GM19397 (cell line): ENCODE measurements around the gene APOM.
A peak's percentile ranks its signal among the peaks of the same experiment; 100 is the strongest.

Source experiments
- ATAC-seq: cut with Tn5 transposase; IDR thresholded peaks from one replicate; pipeline ENCODE4 v1.9.1; 2021; ENCODE audit warnings: mild to moderate bottlenecking, moderate library complexity; ENCODE audit not compliant: unreplicated experiment

Gene APOM

GRCh38 chr6:31654574-31655348, 933 bp upstream of the APOM start:
- no peak for ATAC-seq

GRCh38 chr6:31657406-31658157, 1.9 kb downstream of the APOM start:
- ATAC-seq, result no peak

- ATAC-seq, result no peak
Observed at GRCh38 chr6:31658158-31658688, 2.5 kb downstream of the APOM start.

GRCh38 chr6:31658983-31659648, 3.4 kb downstream of the APOM start:
- ATAC-seq, result no peak

- ATAC-seq, result no peak
Observed at GRCh38 chr6:31659649-31660380, 4.1 kb downstream of the APOM start.

GRCh38 chr6:31660381-31661261, 4.9 kb downstream of the APOM start, which contains the start of gene C6orf47:
Gene C6orf47, minus strand, starts transcription at chr6:31660778. Its CDS starts 831 bp downstream, at chr6:31659947.
- ATAC-seq, result peak; percentile 50

- no peak for ATAC-seq
Observed at GRCh38 chr6:31661262-31662123, 5.8 kb downstream of the APOM start.

- ATAC-seq, result no peak
Observed at GRCh38 chr6:31662124-31662723, 6.5 kb downstream of the APOM start.

- no peak for ATAC-seq
Observed at GRCh38 chr6:31663126-31663960, 7.6 kb downstream of the APOM start.

- no peak for ATAC-seq
Observed at GRCh38 chr6:31663961-31664789, 8.5 kb downstream of the APOM start.

GRCh38 chr6:31664790-31665500, 9.3 kb downstream of the APOM start, which contains the start of gene GPANK1:
Gene GPANK1, minus strand, starts transcription at chr6:31664997. Its CDS starts 519 bp downstream, at chr6:31664478.
- ATAC-seq, result peak; percentile 23

- ATAC-seq, result peak; percentile 74
Observed at GRCh38 chr6:31665501-31666336, 10.0 kb downstream of the APOM start, which contains the start of gene CSNK2B. Gene CSNK2B, plus strand, starts transcription at chr6:31666080. Its CDS starts 752 bp downstream, at chr6:31666832.

GRCh38 chr6:31666337-31666965, 10.8 kb downstream of the APOM start:
- no peak for ATAC-seq

- ATAC-seq, result no peak
Observed at GRCh38 chr6:31669676-31670075, 14.0 kb downstream of the APOM start, which contains the start of gene LY6G5B. Gene LY6G5B, plus strand, starts transcription at chr6:31669976. Its CDS starts 975 bp downstream, at chr6:31670951.
